Cardiac muscle cell (in vitro differentiated cells and primary cell): ENCODE data around the gene PLXNB3. TPM values are rescaled to one million over a fixed set of nuclear protein-coding genes. Genes with fewer than 3 reads are reported as not detected.

ENCODE experiments used
- DNase-seq, 2 donors: peaks; one replicate each; pipeline versions ENCODE4 v3.0.0 to v3.0.0-alpha.2; 2010 to 2017; ENCODE audit warnings: low read depth in 1 of 2, low spot score in 1 of 2
- H3K27ac ChIP-seq: fragments of 200-600 bp; sonication (generic); 2 replicates; pipeline ENCODE4 v1.5.1; 2016
- H3K27me3 ChIP-seq: fragments of 200-600 bp; sonication (generic); 2 replicates; pipeline ENCODE4 v1.6.0; 2016; ENCODE audit warnings: control low read depth
- H3K36me3 ChIP-seq: fragments of 200-600 bp; sonication (generic); 2 replicates; pipeline ENCODE4 v1.5.1; 2016; ENCODE audit warnings: control low read depth
- H3K4me1 ChIP-seq: fragments of 200-600 bp; sonication (generic); 2 replicates; pipeline ENCODE4 v1.8.1; 2017; ENCODE audit warnings: low read depth, mild to moderate bottlenecking, mixed run types
- H3K4me3 ChIP-seq: fragments of 200-600 bp; sonication (generic); 2 replicates; pipeline ENCODE4 v1.5.1; 2016; ENCODE audit warnings: mild to moderate bottlenecking
- H3K9me3 ChIP-seq: fragments of 200-600 bp; sonication (generic); 2 replicates; pipeline ENCODE4 v1.5.1; 2017; ENCODE audit warnings: low read depth, mild to moderate bottlenecking, control low read depth
- CTCF ChIP-seq: IDR thresholded peaks from 2 replicates; pipeline ENCODE4 v1.5.1; 2012; ENCODE audit warnings: low read depth, mild to moderate bottlenecking, low read length
- polyA plus RNA-seq: library from polyadenylated mRNA; unstranded; fragments of >200 nt; fragmentation: Nextera tagmentation; extraction: Ambion mirVana; gene quantifications from 2 replicates; pipeline ENCODE4 v1.2.1, GENCODE V29; 2016
- total RNA-seq: library from RNA; depleted of rRNA; stranded (reverse); fragments of >200 nt; gene quantifications from 2 replicates; pipeline ENCODE4 v1.2.3, GENCODE V29; 2016

The PLXNB3 gene
- total and polyA plus RNA-seq, 2 experiments from 2014 or later = 0.48 to 1.4 TPM

- TF ChIP-seq CTCF = no peak
- Histone ChIP-seq H3K36me3 (no peaks in the 10 kb centered on the region), H3K4me1 (no peaks in the 10 kb centered on the region), H3K9me3 (no peaks in the 10 kb centered on the region), H3K4me3 (no peak overlapping the region), H3K27ac (no peak overlapping the region), H3K27me3 (no peaks in the 10 kb centered on the region)
- DNase-seq = no peak
Measured at GRCh38 chrX:153804621-153805020, 40.6 kb downstream of the PLXNB3 start.

GRCh38 chrX:153805436-153805835, 41.4 kb downstream of the PLXNB3 start:
- H3K36me3 ChIP-seq = no peaks in the 10 kb centered on the region
- H3K9me3 ChIP-seq = no peaks in the 10 kb centered on the region
- no peak overlapping the region for H3K27ac ChIP-seq
- H3K4me3 ChIP-seq = no peak overlapping the region
- no peaks in the 10 kb centered on the region for H3K4me1 ChIP-seq
- no peaks in the 10 kb centered on the region for H3K27me3 ChIP-seq
- no peak for DNase-seq
- TF ChIP-seq CTCF = no peak

- no peaks in the 10 kb centered on the region for H3K4me1 ChIP-seq
- no peak for TF ChIP-seq CTCF
- H3K36me3 ChIP-seq = no peaks in the 10 kb centered on the region
- no peak overlapping the region for H3K27ac ChIP-seq
- DNase-seq = no peak
- no peaks in the 10 kb centered on the region for H3K27me3 ChIP-seq
- no peaks in the 10 kb centered on the region for H3K9me3 ChIP-seq
- no peak overlapping the region for H3K4me3 ChIP-seq
Measured at GRCh38 chrX:153806999-153807575, 43.0 kb downstream of the PLXNB3 start.

GRCh38 chrX:153807976-153808375, 43.9 kb downstream of the PLXNB3 start:
- Histone ChIP-seq H3K27ac (no peak overlapping the region), H3K36me3 (no peaks in the 10 kb centered on the region), H3K27me3 (no peaks in the 10 kb centered on the region), H3K4me3 (no peak overlapping the region), H3K9me3 (no peaks in the 10 kb centered on the region), H3K4me1 (no peaks in the 10 kb centered on the region)
- no peak for DNase-seq
- no peak for TF ChIP-seq CTCF

GRCh38 chrX:153812220-153812619, 48.2 kb downstream of the PLXNB3 start:
- TF ChIP-seq CTCF = no peak
- no peaks in the 10 kb centered on the region for H3K9me3 ChIP-seq
- H3K4me3 ChIP-seq = no peak overlapping the region
- no peaks in the 10 kb centered on the region for H3K36me3 ChIP-seq
- no peaks in the 10 kb centered on the region for H3K4me1 ChIP-seq
- no peaks in the 10 kb centered on the region for H3K27me3 ChIP-seq
- DNase-seq = no peak
- H3K27ac ChIP-seq = no peak overlapping the region
